Measurements from ENCODE around the gene CRYBG1.

- TF ChIP-seq EZH2phosphoT487 (IDR thresholded peaks at IDR 0.05; ENCODE audit: borderline replicate concordance) (no peak), EZH2 (IDR thresholded peaks at IDR 0.05) (no peak), CTCF (IDR thresholded peaks at IDR 0.05 in 2 of 3, conservative IDR thresholded peaks at IDR 0.05 in 1 of 3; ENCODE audit: borderline replicate concordance in 1 of 3, insufficient read depth in 1 of 3, low read depth in 2 of 3, low read length in 2 of 3) (no peak), POLR2A (IDR thresholded peaks at IDR 0.05; ENCODE audit: borderline replicate concordance, extremely low read depth, insufficient read depth, insufficient read length) (no peak), CEBPB (IDR thresholded peaks at IDR 0.05; ENCODE audit: low read depth) (no peak)
Observed at GRCh38 chr6:106525107-106525881, 164.8 kb downstream of the CRYBG1 start.

Measured in HCT116 (cell line).